Measurements from ENCODE around the gene DCLK1.

DCLK1 gene

DNA sequence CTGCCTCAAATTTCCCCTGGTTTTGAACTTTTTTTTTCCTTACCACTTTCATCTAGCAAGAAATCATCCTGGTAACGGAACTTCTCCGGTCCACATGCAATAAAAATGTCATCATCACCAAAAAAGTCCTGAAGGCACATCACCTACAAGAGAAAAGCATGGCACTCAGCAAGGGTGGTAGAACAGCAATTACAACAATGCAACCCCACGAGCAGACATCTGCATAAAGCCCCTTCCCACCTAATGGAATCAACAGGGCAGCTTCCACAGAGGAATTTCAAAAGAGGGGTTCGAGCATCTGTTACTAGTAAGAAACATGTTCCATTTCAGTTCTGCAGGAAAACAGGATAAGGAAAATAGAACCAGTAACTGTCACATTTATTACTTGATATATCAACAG is 183.9 kb downstream of the DCLK1 start:
- peaks cover 0 to 9% (median 6%) of the 10 kb centered on the region in 5 donors for H3K9me3 ChIP-seq (ENCODE audit: control insufficient read depth in 5 of 5, low read length in 5 of 5)
- no peak overlapping the region for H3K9ac ChIP-seq (ENCODE audit: low read length in 5 of 5)
- H3K27me3 ChIP-seq (ENCODE audit: control insufficient read depth in 5 of 5, insufficient read depth in 4 of 5, low read length in 5 of 5): no peaks in the 10 kb centered on the region
- no peaks in the 10 kb centered on the region for H3K4me1 ChIP-seq (ENCODE audit: control insufficient read depth in 5 of 5, insufficient read depth in 5 of 5, low read length in 5 of 5)
- no peak overlapping the region for H3K27ac ChIP-seq (ENCODE audit: low read depth, low read length)
- no peak overlapping the region for H3K4me3 ChIP-seq (ENCODE audit: low read depth in 1 of 5, low read length in 5 of 5)
- no peaks in the 10 kb centered on the region for H3K36me3 ChIP-seq (ENCODE audit: control insufficient read depth in 5 of 5, insufficient read depth in 5 of 5, low read length in 5 of 5)

DNA sequence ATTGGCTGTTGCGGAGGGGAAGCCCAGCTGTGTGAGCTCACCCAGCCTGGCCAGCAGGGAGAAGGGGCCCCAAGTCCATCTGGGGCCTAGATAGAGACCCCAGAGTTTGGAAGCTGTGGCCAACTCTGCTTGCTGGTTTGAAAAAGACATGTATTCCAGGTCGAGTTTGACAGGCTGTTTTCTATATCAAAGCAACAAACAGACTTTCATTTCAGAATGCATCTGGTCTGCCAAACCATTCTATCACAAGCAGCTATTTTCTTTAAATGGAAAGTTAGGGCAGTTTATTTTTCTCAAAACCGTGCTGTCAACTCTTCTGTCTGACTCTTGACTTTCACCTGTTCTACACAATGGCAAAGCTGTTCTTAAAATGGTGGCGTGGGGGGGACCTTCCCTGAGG is 185.8 kb downstream of the DCLK1 start:
- H3K36me3 ChIP-seq (ENCODE audit: control insufficient read depth in 5 of 5, insufficient read depth in 5 of 5, low read length in 5 of 5): no peaks in the 10 kb centered on the region
- H3K27ac ChIP-seq (ENCODE audit: low read depth, low read length): no peak overlapping the region
- H3K4me3 ChIP-seq (ENCODE audit: low read depth in 1 of 5, low read length in 5 of 5): no peak overlapping the region
- H3K27me3 ChIP-seq (ENCODE audit: control insufficient read depth in 5 of 5, insufficient read depth in 4 of 5, low read length in 5 of 5): no peaks in the 10 kb centered on the region
- H3K9me3 ChIP-seq (ENCODE audit: control insufficient read depth in 5 of 5, low read length in 5 of 5): peaks cover 0 to 9% (median 6%) of the 10 kb centered on the region in 5 donors
- no peaks in the 10 kb centered on the region for H3K4me1 ChIP-seq (ENCODE audit: control insufficient read depth in 5 of 5, insufficient read depth in 5 of 5, low read length in 5 of 5)
- H3K9ac ChIP-seq (ENCODE audit: low read length in 5 of 5): no peak overlapping the region

- H3K9me3 ChIP-seq (ENCODE audit: control insufficient read depth in 5 of 5, low read length in 5 of 5): peaks cover 0 to 9% (median 6%) of the 10 kb centered on the region in 5 donors
These were observed 189.8 kb downstream of the DCLK1 start for GRCh38 chr13:35941374-35941773.

GRCh38 chr13:35940734-35941133 is 190.4 kb downstream of the DCLK1 start:
- peaks cover 0 to 9% (median 6%) of the 10 kb centered on the region in 5 donors for H3K9me3 ChIP-seq (ENCODE audit: control insufficient read depth in 5 of 5, low read length in 5 of 5)
- H3K27ac ChIP-seq (ENCODE audit: low read depth, low read length): no peak overlapping the region
- H3K27me3 ChIP-seq (ENCODE audit: control insufficient read depth in 5 of 5, insufficient read depth in 4 of 5, low read length in 5 of 5): no peaks in the 10 kb centered on the region
- peaks cover 0 to 20% (median 3%) of the 10 kb centered on the region in 5 donors for H3K4me1 ChIP-seq (ENCODE audit: control insufficient read depth in 5 of 5, insufficient read depth in 5 of 5, low read length in 5 of 5)
- H3K4me3 ChIP-seq (ENCODE audit: low read depth in 1 of 5, low read length in 5 of 5): no peak overlapping the region
- H3K9ac ChIP-seq (ENCODE audit: low read length in 5 of 5): no peak overlapping the region
- H3K36me3 ChIP-seq (ENCODE audit: control insufficient read depth in 5 of 5, insufficient read depth in 5 of 5, low read length in 5 of 5): no peaks in the 10 kb centered on the region

More at GRCh38 chr13:35941374-35941773, 189.8 kb downstream of the DCLK1 start:
- no peak overlapping the region for H3K9ac ChIP-seq (ENCODE audit: low read length in 5 of 5)
- no peaks in the 10 kb centered on the region for H3K27me3 ChIP-seq (ENCODE audit: control insufficient read depth in 5 of 5, insufficient read depth in 4 of 5, low read length in 5 of 5)
- no peaks in the 10 kb centered on the region for H3K36me3 ChIP-seq (ENCODE audit: control insufficient read depth in 5 of 5, insufficient read depth in 5 of 5, low read length in 5 of 5)
- H3K4me3 ChIP-seq (ENCODE audit: low read depth in 1 of 5, low read length in 5 of 5): no peak overlapping the region
- H3K4me1 ChIP-seq (ENCODE audit: control insufficient read depth in 5 of 5, insufficient read depth in 5 of 5, low read length in 5 of 5): peaks cover 0 to 16% (median 2%) of the 10 kb centered on the region in 5 donors
- H3K27ac ChIP-seq (ENCODE audit: low read depth, low read length): no peak overlapping the region

GRCh38 chr13:35936246-35936978 is 194.8 kb downstream of the DCLK1 start:
- Histone ChIP-seq H3K27me3 (ENCODE audit: control insufficient read depth in 5 of 5, insufficient read depth in 4 of 5, low read length in 5 of 5) (no peaks in the 10 kb centered on the region), H3K4me3 (ENCODE audit: low read depth in 1 of 5, low read length in 5 of 5) (no peak overlapping the region), H3K27ac (ENCODE audit: low read depth, low read length) (no peak overlapping the region), H3K36me3 (ENCODE audit: control insufficient read depth in 5 of 5, insufficient read depth in 5 of 5, low read length in 5 of 5) (peaks cover 0 to 2% (median 0%) of the 10 kb centered on the region in 5 donors), H3K9ac (ENCODE audit: low read length in 5 of 5) (no peak overlapping the region), H3K9me3 (ENCODE audit: control insufficient read depth in 5 of 5, low read length in 5 of 5) (no peaks in the 10 kb centered on the region), H3K4me1 (ENCODE audit: control insufficient read depth in 5 of 5, insufficient read depth in 5 of 5, low read length in 5 of 5) (peaks cover 0 to 27% (median 3%) of the 10 kb centered on the region in 5 donors)

GRCh38 chr13:35930665-35931631 is 200.2 kb downstream of the DCLK1 start:
- H3K36me3 ChIP-seq (ENCODE audit: control insufficient read depth in 5 of 5, insufficient read depth in 5 of 5, low read length in 5 of 5): peaks cover 0 to 2% (median 0%) of the 10 kb centered on the region in 5 donors
- H3K4me1 ChIP-seq (ENCODE audit: control insufficient read depth in 5 of 5, insufficient read depth in 5 of 5, low read length in 5 of 5): peaks cover 0 to 28% (median 17%) of the 10 kb centered on the region in 5 donors
- no peaks in the 10 kb centered on the region for H3K27me3 ChIP-seq (ENCODE audit: control insufficient read depth in 5 of 5, insufficient read depth in 4 of 5, low read length in 5 of 5)
- H3K4me3 ChIP-seq (ENCODE audit: low read depth in 1 of 5, low read length in 5 of 5): no peak overlapping the region
- H3K9ac ChIP-seq (ENCODE audit: low read length in 5 of 5): no peak overlapping the region
- no peaks in the 10 kb centered on the region for H3K9me3 ChIP-seq (ENCODE audit: control insufficient read depth in 5 of 5, low read length in 5 of 5)
- no peak overlapping the region for H3K27ac ChIP-seq (ENCODE audit: low read depth, low read length)

GRCh38 chr13:35927567-35928021 is 203.6 kb downstream of the DCLK1 start:
- Histone ChIP-seq H3K9ac (ENCODE audit: low read length in 5 of 5) (no peak overlapping the region), H3K27ac (ENCODE audit: low read depth, low read length) (peak overlapping the region; percentile 77), H3K36me3 (ENCODE audit: control insufficient read depth in 5 of 5, insufficient read depth in 5 of 5, low read length in 5 of 5) (peaks cover 0 to 2% (median 0%) of the 10 kb centered on the region in 5 donors), H3K27me3 (ENCODE audit: control insufficient read depth in 5 of 5, insufficient read depth in 4 of 5, low read length in 5 of 5) (no peaks in the 10 kb centered on the region), H3K9me3 (ENCODE audit: control insufficient read depth in 5 of 5, low read length in 5 of 5) (no peaks in the 10 kb centered on the region), H3K4me3 (ENCODE audit: low read depth in 1 of 5, low read length in 5 of 5) (peak overlapping the region in 1 of 5 donors; percentile 1), H3K4me1 (ENCODE audit: control insufficient read depth in 5 of 5, insufficient read depth in 5 of 5, low read length in 5 of 5) (peaks cover 0 to 21% (median 17%) of the 10 kb centered on the region in 5 donors)

DNA sequence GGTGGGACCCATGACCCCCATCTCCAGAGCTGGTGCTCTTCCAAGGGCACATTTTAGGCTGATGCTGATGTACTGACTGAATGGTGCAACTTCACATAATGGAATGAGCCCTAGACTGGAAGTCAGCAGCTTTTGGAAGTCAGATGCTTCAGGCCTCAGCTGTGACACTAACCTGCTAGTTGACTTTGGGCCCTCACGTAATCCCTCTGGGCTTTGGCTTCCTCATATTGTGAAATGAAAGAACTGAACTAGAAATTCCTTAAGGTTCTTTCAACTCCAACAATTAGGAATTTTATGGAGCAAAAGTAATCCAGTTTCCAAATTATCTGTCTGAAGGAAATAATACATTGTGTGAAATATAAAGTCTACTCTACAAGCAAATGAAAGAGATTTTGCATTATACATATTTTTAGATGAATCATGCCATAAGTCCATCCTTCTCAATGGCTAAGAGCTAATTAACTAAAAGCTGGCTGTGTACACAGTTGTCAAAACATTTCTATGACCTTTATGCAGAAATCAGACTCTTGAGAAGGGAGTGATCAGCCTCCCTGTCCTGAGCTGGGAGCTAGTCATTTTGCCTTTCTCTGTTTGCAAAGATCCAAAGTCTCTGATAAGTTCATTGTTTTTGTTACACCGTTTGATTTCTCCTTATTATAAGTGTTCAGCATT is 204.2 kb downstream of the DCLK1 start:
- Histone ChIP-seq H3K9me3 (ENCODE audit: control insufficient read depth in 5 of 5, low read length in 5 of 5) (no peaks in the 10 kb centered on the region), H3K27ac (ENCODE audit: low read depth, low read length) (peak overlapping the region; percentile 77), H3K4me1 (ENCODE audit: control insufficient read depth in 5 of 5, insufficient read depth in 5 of 5, low read length in 5 of 5) (peaks cover 0 to 21% (median 17%) of the 10 kb centered on the region in 5 donors), H3K9ac (ENCODE audit: low read length in 5 of 5) (no peak overlapping the region), H3K36me3 (ENCODE audit: control insufficient read depth in 5 of 5, insufficient read depth in 5 of 5, low read length in 5 of 5) (peaks cover 0 to 2% (median 0%) of the 10 kb centered on the region in 5 donors), H3K27me3 (ENCODE audit: control insufficient read depth in 5 of 5, insufficient read depth in 4 of 5, low read length in 5 of 5) (no peaks in the 10 kb centered on the region), H3K4me3 (ENCODE audit: low read depth in 1 of 5, low read length in 5 of 5) (no peak overlapping the region)

DNA sequence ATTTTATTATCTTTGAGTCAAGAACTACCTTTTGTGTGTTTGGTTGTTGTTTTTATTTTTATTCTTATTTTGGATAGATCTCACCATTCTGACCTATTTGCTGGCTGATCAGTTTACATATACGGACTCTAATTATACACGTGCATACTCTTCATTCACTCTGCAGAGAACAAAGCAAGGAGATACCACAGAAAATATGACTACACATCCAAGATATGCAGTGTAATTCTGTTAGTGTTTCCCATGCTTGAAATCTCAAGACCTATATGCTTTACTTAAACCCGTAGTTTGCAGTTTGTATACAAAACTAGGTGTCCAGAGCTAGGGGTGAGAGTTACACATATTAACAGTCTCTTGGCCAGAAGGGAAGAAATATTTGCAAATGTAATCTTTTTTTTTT is 205.5 kb downstream of the DCLK1 start:
- H3K9me3 ChIP-seq (ENCODE audit: control insufficient read depth in 5 of 5, low read length in 5 of 5): no peaks in the 10 kb centered on the region
- H3K9ac ChIP-seq (ENCODE audit: low read length in 5 of 5): no peak overlapping the region
- H3K27ac ChIP-seq (ENCODE audit: low read depth, low read length): no peak overlapping the region
- no peaks in the 10 kb centered on the region for H3K27me3 ChIP-seq (ENCODE audit: control insufficient read depth in 5 of 5, insufficient read depth in 4 of 5, low read length in 5 of 5)
- no peak overlapping the region for H3K4me3 ChIP-seq (ENCODE audit: low read depth in 1 of 5, low read length in 5 of 5)
- H3K4me1 ChIP-seq (ENCODE audit: control insufficient read depth in 5 of 5, insufficient read depth in 5 of 5, low read length in 5 of 5): peaks cover 0 to 17% (median 12%) of the 10 kb centered on the region in 5 donors
- no peaks in the 10 kb centered on the region for H3K36me3 ChIP-seq (ENCODE audit: control insufficient read depth in 5 of 5, insufficient read depth in 5 of 5, low read length in 5 of 5)
